K562 (cell line): Measurements from ENCODE around the gene SYTL2. TPM values are rescaled to one million over a fixed set of nuclear protein-coding genes. Genes with fewer than 3 reads are reported as not detected.

Experiments
- ATAC-seq: fragments of 200-7000 bp; cut with Tn5 transposase; 3 replicates; pipeline ENCODE4 v1.9.1; 2020; ENCODE audit warnings: moderate library complexity
- BruUV-seq: library from RNA; stranded (reverse); fragments of 400-500 nt; replicated peaks from 2 replicates; lab custom pipeline; 2021; lab: Mats Ljungman, UMichigan
- CTCF ChIA-PET: fragments of 300-600 bp; formaldehyde crosslinking; extraction: SDS; loops from one replicate; lab custom pipeline; 2021; ENCODE audit warnings: low intra/inter-chr PET ratio; lab: Yijun Ruan, JAX
- POLR2A ChIA-PET: fragments of 300-600, 350-650 bp; sonication (Branson Sonifier 250); formaldehyde crosslinking; extraction: SDS; loops from one replicate; lab custom pipeline; 2021; ENCODE audit warnings: antibody characterized with exemption, inconsistent platforms; lab: Yijun Ruan, JAX
- DNase-seq, 4 experiments: peaks; one replicate each; pipeline versions ENCODE4 v3.0.0 to v3.0.0-alpha.2; 2011 to 2018; ENCODE audit warnings: low spot score in 3 of 4, mixed read lengths in 3 of 4; ENCODE audit errors: extremely low read depth in 1 of 4
- FAIRE-seq: peaks from 2 replicates; lab custom pipeline; 2011; peaks lifted over from hg19 to GRCh38; lab: Jason Lieb, UNC
- H2AFZ ChIP-seq: 2 replicates; pipeline ENCODE4 v1.6.0; 2011; ENCODE audit warnings: low read depth, low read length, control low read depth, inconsistent platforms
- H3K27ac ChIP-seq: fragments of 200-600 bp; 3 replicates; pipeline ENCODE4 v1.8.0; 2011; ENCODE audit warnings: low read depth, mild to moderate bottlenecking, control low read depth, inconsistent platforms, low read length, moderate library complexity, mixed read lengths; ENCODE audit errors: extremely low read depth
- H3K27me3 ChIP-seq, 2 experiments: fragments of 300-600 bp in 1 of 2; 2 replicates in 1 of 2; 3 replicates in 1 of 2; pipeline versions ENCODE4 v1.6.0 to v1.8.0; 2011; ENCODE audit warnings: inconsistent platforms in 2 of 2, low read length in 2 of 2, mild to moderate bottlenecking in 1 of 2, mixed read lengths in 1 of 2, moderate library complexity in 1 of 2; ENCODE audit not compliant: control insufficient read depth in 2 of 2, insufficient read depth in 2 of 2
- H3K36me3 ChIP-seq: fragments of 300-600 bp; 3 replicates; pipeline ENCODE4 v1.8.0; 2011; ENCODE audit warnings: mild to moderate bottlenecking, low read length, inconsistent platforms; ENCODE audit not compliant: control insufficient read depth, insufficient read depth
- H3K4me1 ChIP-seq, 2 experiments: fragments of 200-600 bp in 1 of 2; replicated peaks in 1 of 2; 2 replicates in 1 of 2; 3 replicates in 1 of 2; pipeline versions ENCODE4 v1.5.1 to v1.8.0; 2011; ENCODE audit warnings: inconsistent platforms in 2 of 2, low read length in 2 of 2, mild to moderate bottlenecking in 1 of 2, mixed read lengths in 1 of 2, moderate library complexity in 1 of 2; ENCODE audit not compliant: control insufficient read depth in 2 of 2, insufficient read depth in 2 of 2
- H3K4me2 ChIP-seq: 2 replicates; pipeline ENCODE4 v1.6.1; 2011; ENCODE audit warnings: low read length, control low read depth, inconsistent platforms, mixed read lengths; ENCODE audit not compliant: insufficient read depth
- H3K4me3 ChIP-seq: fragments of 200-600 bp; sonication (generic), shearing (Covaris generic); 2 replicates; pipeline ENCODE4 v1.5.1; 2016; ENCODE audit warnings: control low read depth, inconsistent platforms
- H3K79me2 ChIP-seq: fragments of 200-600 bp; 3 replicates; pipeline ENCODE4 v1.8.0; 2011; ENCODE audit warnings: low read length, inconsistent platforms; ENCODE audit not compliant: control insufficient read depth, insufficient read depth
- H3K9ac ChIP-seq, 2 experiments: 2 replicates each; pipeline versions ENCODE4 v1.6.0 to v1.6.1; 2011; ENCODE audit warnings: low read depth in 2 of 2, low read length in 2 of 2, control low read depth in 1 of 2, inconsistent platforms in 1 of 2, mild to moderate bottlenecking in 1 of 2, mixed read lengths in 1 of 2; ENCODE audit not compliant: insufficient read depth in 1 of 2
- H3K9me1 ChIP-seq: one replicate; pipeline ENCODE4 v1.6.0; 2011; ENCODE audit warnings: inconsistent platforms, mild to moderate bottlenecking, low read length, moderate library complexity; ENCODE audit not compliant: control insufficient read depth, insufficient read depth
- H3K9me3 ChIP-seq: replicated peaks from 2 replicates; pipeline ENCODE4 v1.5.1; 2011; ENCODE audit warnings: low read depth, low read length, inconsistent platforms; ENCODE audit not compliant: control insufficient read depth, insufficient read depth
- H4K20me1 ChIP-seq: replicated peaks from 2 replicates; pipeline ENCODE4 v1.6.1; 2011; ENCODE audit warnings: low read length, inconsistent platforms, mixed read lengths; ENCODE audit not compliant: control insufficient read depth, insufficient read depth
- KDM5B ChIP-seq: fragments of 200-600 bp; sonication (generic); IDR thresholded peaks from 2 replicates; pipeline ENCODE4 v1.6.1; 2012; ENCODE audit warnings: low read depth, mild to moderate bottlenecking, moderate library complexity, low read length, control low read depth, inconsistent platforms; ENCODE audit not compliant: insufficient replicate concordance
- LEF1 ChIP-seq: fragments of 450-650 bp; IDR thresholded peaks from 2 replicates; pipeline ENCODE4 v1.6.1; 2016; ENCODE audit warnings: mild to moderate bottlenecking
- MED1 ChIP-seq: sonication (generic); formaldehyde crosslinking; IDR thresholded peaks from 2 replicates; pipeline ENCODE4 v1.8.1; 2023; ENCODE audit warnings: missing genetic modification reagents, borderline replicate concordance
- U2AF1 ChIP-seq: fragments of 200-400 bp; formaldehyde crosslinking; optimal IDR thresholded peaks from 2 replicates; pipeline ENCODE3; 2017; ENCODE audit warnings: mild to moderate bottlenecking, low read depth, low read length, moderate library complexity
- ZNF253 ChIP-seq: fragments of 250-450 bp; sonication (Bioruptor Pico); conservative IDR thresholded peaks from 2 replicates; pipeline ENCODE4 v1.6.1; 2021; ENCODE audit warnings: mild to moderate bottlenecking
- ZNF696 ChIP-seq: fragments of 250-450 bp; sonication (Bioruptor Pico); conservative IDR thresholded peaks from 2 replicates; pipeline ENCODE4 v1.4.0; 2020; ENCODE audit warnings: mild to moderate bottlenecking, moderate library complexity
- in situ Hi-C: fragments of 300-500 bp; cut with MboI; formaldehyde crosslinking; loops from 4 replicates; pipeline ENCODE4 v1.15.0; 2018; ENCODE audit warnings: inconsistent platforms, mixed read lengths
- intact Hi-C: fragments of 100-400 bp; cut with micrococcal nuclease; formaldehyde crosslinking; loops from 2 replicates; pipeline ENCODE4 v1.14.2; 2022
- polyA plus RNA-seq, 8 experiments: library from polyadenylated mRNA; depleted of rRNA in 4 of 8; stranded (reverse) in 5 of 8; unstranded in 3 of 8; fragments of >200 nt; fragmentation: Nextera tagmentation in 2 of 8; fragmentation: Illumina TruSeq in 1 of 8; extraction: Ambion mirVana in 2 of 8; extraction: Trizol in 1 of 8; gene quantifications; 2 replicates each; pipeline versions ENCODE4 v1.2.1 to v1.2.3, GENCODE V29; 2011 to 2014; ENCODE audit warnings: inconsistent platforms in 1 of 8, missing spikeins in 1 of 8
- total RNA-seq, 7 experiments: library from RNA; depleted of rRNA in 6 of 7; stranded (reverse); fragments of >200 nt in 6 of 7; fragmentation: Illumina TruSeq in 2 of 7; extraction: Trizol in 2 of 7; gene quantifications; 2 replicates each; pipeline versions ENCODE4 v1.2.1 to v1.2.3, GENCODE V29; 2011 to 2021; ENCODE audit warnings: low replicate concordance in 1 of 7
- TF ChIP-seq, protein P1 (sequence below): sonication (generic); formaldehyde crosslinking; IDR thresholded peaks from 2 replicates; pipeline ENCODE4 v1.4.0; 2020; ENCODE audit warnings: mild to moderate bottlenecking, missing genetic modification reagents
- TF ChIP-seq, protein P2 (sequence below): fragments of 250-450 bp; sonication (Bioruptor Pico); IDR thresholded peaks from 2 replicates; pipeline ENCODE4 v1.8.0; 2022; ENCODE audit warnings: moderate library complexity, mild to moderate bottlenecking, inconsistent platforms
- TF ChIP-seq, protein P3 (sequence below): fragments of 250-450 bp; sonication (Bioruptor Pico); IDR thresholded peaks from 2 replicates; pipeline ENCODE4 v1.5.0; 2021; ENCODE audit warnings: mild to moderate bottlenecking, moderate library complexity
- TF ChIP-seq, protein P4 (sequence below): fragments of 250-450 bp; sonication (Bioruptor Pico); IDR thresholded peaks from 2 replicates; pipeline ENCODE4 v1.5.0; 2022; ENCODE audit warnings: mild to moderate bottlenecking

Gene SYTL2
- total and polyA plus RNA-seq, 9 of the 15 experiments (the other 6 are each of a cell fraction or from before 2014, with no cell fraction given), result 0.05 to 0.57 (median 0.35) TPM

DNA sequence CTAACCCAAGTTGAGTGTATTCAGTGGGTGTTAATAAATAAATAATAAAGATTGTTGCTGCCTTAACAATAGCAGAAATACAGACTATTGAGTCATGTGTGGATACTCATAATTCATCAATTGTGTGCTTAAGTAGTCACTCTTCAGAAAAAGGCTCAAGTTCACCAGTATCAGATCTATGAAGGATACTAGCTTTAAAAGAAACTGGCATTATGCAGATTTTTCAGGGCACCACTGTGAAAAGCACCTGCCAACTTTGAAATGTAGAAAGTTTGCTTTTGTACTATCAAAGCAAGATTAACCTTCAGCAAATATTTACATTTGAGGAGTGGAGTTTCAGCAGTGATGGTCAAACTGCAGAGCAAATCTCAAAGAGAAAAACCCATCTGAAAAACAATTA lies 20.1 kb upstream of the SYTL2 start:
- POLR2A ChIA-PET, result interaction anchor here (1.0 kb wide), 1 partner anchor 20 kb away, joined by 3 read pairs; no protein-coding TSS in a partner anchor
- Histone ChIP-seq H3K4me2 (no peak overlapping the region), H4K20me1 (no peaks in the 10 kb centered on the region), H3K27ac (no peak overlapping the region), H3K36me3 (no peaks in the 10 kb centered on the region)
- in situ Hi-C loops, result no loop called here
- CTCF ChIA-PET, result no interaction called here
- TF ChIP-seq, protein P1, sequence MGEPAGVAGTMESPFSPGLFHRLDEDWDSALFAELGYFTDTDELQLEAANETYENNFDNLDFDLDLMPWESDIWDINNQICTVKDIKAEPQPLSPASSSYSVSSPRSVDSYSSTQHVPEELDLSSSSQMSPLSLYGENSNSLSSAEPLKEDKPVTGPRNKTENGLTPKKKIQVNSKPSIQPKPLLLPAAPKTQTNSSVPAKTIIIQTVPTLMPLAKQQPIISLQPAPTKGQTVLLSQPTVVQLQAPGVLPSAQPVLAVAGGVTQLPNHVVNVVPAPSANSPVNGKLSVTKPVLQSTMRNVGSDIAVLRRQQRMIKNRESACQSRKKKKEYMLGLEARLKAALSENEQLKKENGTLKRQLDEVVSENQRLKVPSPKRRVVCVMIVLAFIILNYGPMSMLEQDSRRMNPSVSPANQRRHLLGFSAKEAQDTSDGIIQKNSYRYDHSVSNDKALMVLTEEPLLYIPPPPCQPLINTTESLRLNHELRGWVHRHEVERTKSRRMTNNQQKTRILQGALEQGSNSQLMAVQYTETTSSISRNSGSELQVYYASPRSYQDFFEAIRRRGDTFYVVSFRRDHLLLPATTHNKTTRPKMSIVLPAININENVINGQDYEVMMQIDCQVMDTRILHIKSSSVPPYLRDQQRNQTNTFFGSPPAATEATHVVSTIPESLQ (CRISPR knock-in tag), result no peak
- TF ChIP-seq, protein P2, sequence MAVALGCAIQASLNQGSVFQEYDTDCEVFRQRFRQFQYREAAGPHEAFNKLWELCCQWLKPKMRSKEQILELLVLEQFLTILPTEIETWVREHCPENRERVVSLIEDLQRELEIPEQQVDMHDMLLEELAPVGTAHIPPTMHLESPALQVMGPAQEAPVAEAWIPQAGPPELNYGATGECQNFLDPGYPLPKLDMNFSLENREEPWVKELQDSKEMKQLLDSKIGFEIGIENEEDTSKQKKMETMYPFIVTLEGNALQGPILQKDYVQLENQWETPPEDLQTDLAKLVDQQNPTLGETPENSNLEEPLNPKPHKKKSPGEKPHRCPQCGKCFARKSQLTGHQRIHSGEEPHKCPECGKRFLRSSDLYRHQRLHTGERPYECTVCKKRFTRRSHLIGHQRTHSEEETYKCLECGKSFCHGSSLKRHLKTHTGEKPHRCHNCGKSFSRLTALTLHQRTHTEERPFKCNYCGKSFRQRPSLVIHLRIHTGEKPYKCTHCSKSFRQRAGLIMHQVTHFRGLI (CRISPR knock-in tag), result no peak
- no peak for TF ChIP-seq LEF1
- TF ChIP-seq U2AF1, result no peak
- TF ChIP-seq ZNF696 (CRISPR knock-in tag), result no peak
- TF ChIP-seq KDM5B, result no peak
- no peak for TF ChIP-seq ZNF253 (CRISPR knock-in tag)
- TF ChIP-seq, protein P3, sequence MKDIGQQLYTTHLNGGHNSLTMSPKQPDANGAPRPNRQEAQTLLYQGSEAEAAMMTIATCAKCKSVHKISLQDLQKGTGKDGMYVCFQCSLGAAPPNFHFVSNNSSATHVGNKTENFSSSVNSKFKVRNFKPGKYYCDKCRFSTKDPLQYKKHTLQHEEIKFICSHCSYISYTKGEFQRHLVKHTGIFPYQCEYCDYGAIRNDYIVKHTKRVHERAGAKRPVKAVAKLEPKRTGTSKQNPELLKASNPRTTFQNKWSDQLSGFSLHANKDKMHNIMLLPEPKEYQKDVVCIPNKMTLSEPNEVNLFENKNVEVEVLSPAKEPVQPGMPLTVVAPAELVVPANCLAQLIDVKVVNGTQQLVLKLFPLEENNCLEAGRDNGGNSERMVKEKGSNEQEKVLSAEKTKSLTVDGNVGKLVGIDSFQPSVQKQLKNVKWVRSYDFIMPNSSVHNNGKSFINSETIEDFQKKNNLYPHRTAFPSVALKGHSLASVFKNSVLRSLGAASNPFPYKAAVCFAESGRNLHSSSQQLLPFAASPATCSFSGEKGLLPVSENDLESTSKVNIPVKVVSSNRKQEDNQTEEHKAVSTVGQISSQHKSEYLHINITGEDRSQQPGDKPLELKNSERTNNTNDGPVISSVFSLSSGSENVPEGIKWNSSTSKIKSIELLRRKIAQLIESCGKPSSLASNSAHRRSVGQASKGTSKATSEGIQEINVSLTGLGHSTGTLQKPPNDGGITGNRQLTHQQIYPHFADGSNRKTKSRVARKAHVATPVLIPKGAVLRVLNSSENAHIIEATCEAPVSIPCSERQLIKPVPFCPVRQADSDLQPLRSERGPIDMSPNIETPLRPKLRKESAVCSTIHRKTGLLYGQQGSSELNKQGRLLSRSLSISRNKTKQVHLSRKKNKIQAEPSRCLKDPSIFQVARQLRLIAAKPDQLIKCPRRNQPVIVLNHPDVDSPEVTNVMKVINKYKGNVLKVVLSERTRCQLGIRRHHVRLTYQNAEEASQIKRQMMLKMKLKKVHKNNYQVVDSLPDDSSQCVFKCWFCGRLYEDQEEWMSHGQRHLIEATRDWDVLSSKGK (CRISPR knock-in tag), result no peak
- TF ChIP-seq, protein P4, sequence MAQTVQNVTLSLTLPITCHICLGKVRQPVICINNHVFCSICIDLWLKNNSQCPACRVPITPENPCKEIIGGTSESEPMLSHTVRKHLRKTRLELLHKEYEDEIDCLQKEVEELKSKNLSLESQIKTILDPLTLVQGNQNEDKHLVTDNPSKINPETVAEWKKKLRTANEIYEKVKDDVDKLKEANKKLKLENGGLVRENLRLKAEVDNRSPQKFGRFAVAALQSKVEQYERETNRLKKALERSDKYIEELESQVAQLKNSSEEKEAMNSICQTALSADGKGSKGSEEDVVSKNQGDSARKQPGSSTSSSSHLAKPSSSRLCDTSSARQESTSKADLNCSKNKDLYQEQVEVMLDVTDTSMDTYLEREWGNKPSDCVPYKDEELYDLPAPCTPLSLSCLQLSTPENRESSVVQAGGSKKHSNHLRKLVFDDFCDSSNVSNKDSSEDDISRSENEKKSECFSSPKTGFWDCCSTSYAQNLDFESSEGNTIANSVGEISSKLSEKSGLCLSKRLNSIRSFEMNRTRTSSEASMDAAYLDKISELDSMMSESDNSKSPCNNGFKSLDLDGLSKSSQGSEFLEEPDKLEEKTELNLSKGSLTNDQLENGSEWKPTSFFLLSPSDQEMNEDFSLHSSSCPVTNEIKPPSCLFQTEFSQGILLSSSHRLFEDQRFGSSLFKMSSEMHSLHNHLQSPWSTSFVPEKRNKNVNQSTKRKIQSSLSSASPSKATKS, result no peak
- TF ChIP-seq MED1, result no peak
- TF ChIP-seq, all 486 proteins: peak for 0
- Histone ChIP-seq H3K9me1 (no peaks in the 10 kb centered on the region), H3K79me2 (no peaks in the 10 kb centered on the region), H3K27me3 (peaks cover 4 to 10% of the 10 kb centered on the region in 2 experiments; a peak in 3 of 5 replicates), H3K4me3 (no peak overlapping the region), H3K9me3 (no peaks in the 10 kb centered on the region), H3K4me1 (no peaks in the 10 kb centered on the region), H2AFZ (no peak overlapping the region), H3K9ac (no peak overlapping the region)
- BruUV-seq, result no TSS peak
- ATAC-seq (no peak), DNase-seq (no peak), FAIRE-seq (no peak)
- intact Hi-C loops, result no loop called here
